K562 (cell line): ENCODE data around the gene SART1. TPM values are rescaled to one million over a fixed set of nuclear protein-coding genes. Genes with fewer than 3 reads are reported as not detected.

Experiments used
- ATAC-seq: fragments of 200-7000 bp; cut with Tn5 transposase; 3 replicates; pipeline ENCODE4 v1.9.1; 2020; ENCODE audit warnings: moderate library complexity
- BruUV-seq: library from RNA; stranded (reverse); fragments of 400-500 nt; replicated peaks from 2 replicates; lab custom pipeline; 2021; lab: Mats Ljungman, UMichigan
- CTCF ChIA-PET: fragments of 300-600 bp; formaldehyde crosslinking; extraction: SDS; loops from one replicate; lab custom pipeline; 2021; ENCODE audit warnings: low intra/inter-chr PET ratio; lab: Yijun Ruan, JAX
- POLR2A ChIA-PET: fragments of 300-600, 350-650 bp; sonication (Branson Sonifier 250); formaldehyde crosslinking; extraction: SDS; loops from one replicate; lab custom pipeline; 2021; ENCODE audit warnings: antibody characterized with exemption, inconsistent platforms; lab: Yijun Ruan, JAX
- DNase-seq, 4 experiments: peaks; one replicate each; pipeline versions ENCODE4 v3.0.0 to v3.0.0-alpha.2; 2011 to 2018; ENCODE audit warnings: low spot score in 3 of 4, mixed read lengths in 3 of 4; ENCODE audit errors: extremely low read depth in 1 of 4
- FAIRE-seq: peaks from 2 replicates; lab custom pipeline; 2011; peaks lifted over from hg19 to GRCh38; lab: Jason Lieb, UNC
- H2AFZ ChIP-seq: 2 replicates; pipeline ENCODE4 v1.6.0; 2011; ENCODE audit warnings: low read depth, low read length, control low read depth, inconsistent platforms
- H3K27ac ChIP-seq: fragments of 200-600 bp; 3 replicates; pipeline ENCODE4 v1.8.0; 2011; ENCODE audit warnings: low read depth, mild to moderate bottlenecking, control low read depth, inconsistent platforms, low read length, moderate library complexity, mixed read lengths; ENCODE audit errors: extremely low read depth
- H3K27me3 ChIP-seq, 2 experiments: fragments of 300-600 bp in 1 of 2; 2 replicates in 1 of 2; 3 replicates in 1 of 2; pipeline versions ENCODE4 v1.6.0 to v1.8.0; 2011; ENCODE audit warnings: inconsistent platforms in 2 of 2, low read length in 2 of 2, mild to moderate bottlenecking in 1 of 2, mixed read lengths in 1 of 2, moderate library complexity in 1 of 2; ENCODE audit not compliant: control insufficient read depth in 2 of 2, insufficient read depth in 2 of 2
- H3K36me3 ChIP-seq: fragments of 300-600 bp; 3 replicates; pipeline ENCODE4 v1.8.0; 2011; ENCODE audit warnings: mild to moderate bottlenecking, low read length, inconsistent platforms; ENCODE audit not compliant: control insufficient read depth, insufficient read depth
- H3K4me1 ChIP-seq, 2 experiments: fragments of 200-600 bp in 1 of 2; replicated peaks in 1 of 2; 2 replicates in 1 of 2; 3 replicates in 1 of 2; pipeline versions ENCODE4 v1.5.1 to v1.8.0; 2011; ENCODE audit warnings: inconsistent platforms in 2 of 2, low read length in 2 of 2, mild to moderate bottlenecking in 1 of 2, mixed read lengths in 1 of 2, moderate library complexity in 1 of 2; ENCODE audit not compliant: control insufficient read depth in 2 of 2, insufficient read depth in 2 of 2
- H3K4me2 ChIP-seq: 2 replicates; pipeline ENCODE4 v1.6.1; 2011; ENCODE audit warnings: low read length, control low read depth, inconsistent platforms, mixed read lengths; ENCODE audit not compliant: insufficient read depth
- H3K4me3 ChIP-seq: fragments of 200-600 bp; sonication (generic), shearing (Covaris generic); 2 replicates; pipeline ENCODE4 v1.5.1; 2016; ENCODE audit warnings: control low read depth, inconsistent platforms
- H3K79me2 ChIP-seq: fragments of 200-600 bp; 3 replicates; pipeline ENCODE4 v1.8.0; 2011; ENCODE audit warnings: low read length, inconsistent platforms; ENCODE audit not compliant: control insufficient read depth, insufficient read depth
- H3K9ac ChIP-seq, 2 experiments: 2 replicates each; pipeline versions ENCODE4 v1.6.0 to v1.6.1; 2011; ENCODE audit warnings: low read depth in 2 of 2, low read length in 2 of 2, control low read depth in 1 of 2, inconsistent platforms in 1 of 2, mild to moderate bottlenecking in 1 of 2, mixed read lengths in 1 of 2; ENCODE audit not compliant: insufficient read depth in 1 of 2
- H3K9me1 ChIP-seq: one replicate; pipeline ENCODE4 v1.6.0; 2011; ENCODE audit warnings: inconsistent platforms, mild to moderate bottlenecking, low read length, moderate library complexity; ENCODE audit not compliant: control insufficient read depth, insufficient read depth
- H3K9me3 ChIP-seq: replicated peaks from 2 replicates; pipeline ENCODE4 v1.5.1; 2011; ENCODE audit warnings: low read depth, low read length, inconsistent platforms; ENCODE audit not compliant: control insufficient read depth, insufficient read depth
- H4K20me1 ChIP-seq: replicated peaks from 2 replicates; pipeline ENCODE4 v1.6.1; 2011; ENCODE audit warnings: low read length, inconsistent platforms, mixed read lengths; ENCODE audit not compliant: control insufficient read depth, insufficient read depth
- MYBL2 ChIP-seq, 2 experiments: fragments of 450-650 bp in 1 of 2; sonication (generic) in 1 of 2; formaldehyde crosslinking in 1 of 2; IDR thresholded peaks; 2 replicates each; pipeline versions ENCODE4 v1.6.1 to v1.8.1; 2017 to 2022; ENCODE audit warnings: borderline replicate concordance in 1 of 2, inconsistent platforms in 1 of 2, low read depth in 1 of 2, mild to moderate bottlenecking in 1 of 2, missing genetic modification reagents in 1 of 2, moderate library complexity in 1 of 2
- POLR2A ChIP-seq: fragments of 450-650 bp; conservative IDR thresholded peaks from 2 replicates; pipeline ENCODE4 v1.6.1; 2016
- RBFOX2 ChIP-seq: fragments of 200-400 bp; formaldehyde crosslinking; IDR thresholded peaks from 2 replicates; pipeline ENCODE4 v1.6.1; 2017; ENCODE audit warnings: low read depth, mild to moderate bottlenecking, low read length, moderate library complexity
- WGBS: fragments of 100-300 bp; shearing (Covaris generic); methylation state at CpG from one replicate; pipeline ENCODE4 v1.1.6; 2016; ENCODE audit warnings: low coverage, mixed read lengths; ENCODE audit not compliant: insufficient coverage; ENCODE audit errors: missing lambda C conversion rate; 5-methylcytosine and 5-hydroxymethylcytosine counted together
- in situ Hi-C: fragments of 300-500 bp; cut with MboI; formaldehyde crosslinking; loops from 4 replicates; pipeline ENCODE4 v1.15.0; 2018; ENCODE audit warnings: inconsistent platforms, mixed read lengths
- intact Hi-C: fragments of 100-400 bp; cut with micrococcal nuclease; formaldehyde crosslinking; loops from 2 replicates; pipeline ENCODE4 v1.14.2; 2022
- polyA plus RNA-seq, 8 experiments: library from polyadenylated mRNA; depleted of rRNA in 4 of 8; stranded (reverse) in 5 of 8; unstranded in 3 of 8; fragments of >200 nt; fragmentation: Nextera tagmentation in 2 of 8; fragmentation: Illumina TruSeq in 1 of 8; extraction: Ambion mirVana in 2 of 8; extraction: Trizol in 1 of 8; gene quantifications; 2 replicates each; pipeline versions ENCODE4 v1.2.1 to v1.2.3, GENCODE V29; 2011 to 2014; ENCODE audit warnings: inconsistent platforms in 1 of 8, missing spikeins in 1 of 8
- total RNA-seq, 7 experiments: library from RNA; depleted of rRNA in 6 of 7; stranded (reverse); fragments of >200 nt in 6 of 7; fragmentation: Illumina TruSeq in 2 of 7; extraction: Trizol in 2 of 7; gene quantifications; 2 replicates each; pipeline versions ENCODE4 v1.2.1 to v1.2.3, GENCODE V29; 2011 to 2021; ENCODE audit warnings: low replicate concordance in 1 of 7
- TF ChIP-seq, protein P1 (sequence below), 2 experiments: fragments of 450-650 bp in 1 of 2; sonication (generic) in 1 of 2; formaldehyde crosslinking in 1 of 2; IDR thresholded peaks; 2 replicates each; pipeline versions ENCODE4 v1.7.1 to v1.9.0; 2016 to 2022; ENCODE audit warnings: inconsistent platforms in 1 of 2, mild to moderate bottlenecking in 1 of 2, missing genetic modification reagents in 1 of 2

Gene SART1
- total and polyA plus RNA-seq, 9 of the 15 experiments (the other 6 are each of a cell fraction or from before 2014, with no cell fraction given): 4.8 to 84.1 (median 31.7) TPM

DNA sequence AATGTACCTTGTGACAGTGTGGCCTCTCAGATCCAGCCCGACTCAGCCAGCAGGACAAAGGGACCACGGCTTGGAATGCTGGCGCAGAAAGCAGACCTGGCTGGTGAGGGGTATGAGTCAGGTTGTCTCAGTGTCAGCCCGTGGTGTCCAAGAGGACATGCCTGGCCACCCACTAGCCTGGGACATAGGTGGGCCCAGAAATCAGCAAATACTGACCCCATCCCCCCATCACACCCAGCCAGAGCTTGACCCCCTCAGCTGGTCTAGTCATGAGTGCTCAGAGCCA lies 45.3 kb downstream of the SART1 start:
- H3K4me3 ChIP-seq: no peak overlapping the region
- ATAC-seq: no peak
- intact Hi-C loops: no loop called here
- BruUV-seq: no TSS peak
- peaks cover 19% of the 10 kb centered on the region for H3K79me2 ChIP-seq
- no peaks in the 10 kb centered on the region for H3K9me1 ChIP-seq
- H3K4me1 ChIP-seq: peaks cover 23 to 32% of the 10 kb centered on the region in 2 experiments; a peak in 4 of 5 replicates
- peak overlapping the region in 1 of 2 experiments; percentile 75; a peak in 2 of 4 replicates for H3K9ac ChIP-seq
- no peak overlapping the region for H3K27ac ChIP-seq
- in situ Hi-C loops: no loop called here
- TF ChIP-seq RBFOX2: peak; percentile 11; the same call in 1 of the 2 replicates
- no peak for TF ChIP-seq MYBL2 (IDR thresholded peaks at IDR 0.05; ENCODE audit: low read depth)
- no peak for TF ChIP-seq MYBL2 (CRISPR knock-in tag; IDR thresholded peaks at IDR 0.05; ENCODE audit: borderline replicate concordance)
- TF ChIP-seq, protein P1, sequence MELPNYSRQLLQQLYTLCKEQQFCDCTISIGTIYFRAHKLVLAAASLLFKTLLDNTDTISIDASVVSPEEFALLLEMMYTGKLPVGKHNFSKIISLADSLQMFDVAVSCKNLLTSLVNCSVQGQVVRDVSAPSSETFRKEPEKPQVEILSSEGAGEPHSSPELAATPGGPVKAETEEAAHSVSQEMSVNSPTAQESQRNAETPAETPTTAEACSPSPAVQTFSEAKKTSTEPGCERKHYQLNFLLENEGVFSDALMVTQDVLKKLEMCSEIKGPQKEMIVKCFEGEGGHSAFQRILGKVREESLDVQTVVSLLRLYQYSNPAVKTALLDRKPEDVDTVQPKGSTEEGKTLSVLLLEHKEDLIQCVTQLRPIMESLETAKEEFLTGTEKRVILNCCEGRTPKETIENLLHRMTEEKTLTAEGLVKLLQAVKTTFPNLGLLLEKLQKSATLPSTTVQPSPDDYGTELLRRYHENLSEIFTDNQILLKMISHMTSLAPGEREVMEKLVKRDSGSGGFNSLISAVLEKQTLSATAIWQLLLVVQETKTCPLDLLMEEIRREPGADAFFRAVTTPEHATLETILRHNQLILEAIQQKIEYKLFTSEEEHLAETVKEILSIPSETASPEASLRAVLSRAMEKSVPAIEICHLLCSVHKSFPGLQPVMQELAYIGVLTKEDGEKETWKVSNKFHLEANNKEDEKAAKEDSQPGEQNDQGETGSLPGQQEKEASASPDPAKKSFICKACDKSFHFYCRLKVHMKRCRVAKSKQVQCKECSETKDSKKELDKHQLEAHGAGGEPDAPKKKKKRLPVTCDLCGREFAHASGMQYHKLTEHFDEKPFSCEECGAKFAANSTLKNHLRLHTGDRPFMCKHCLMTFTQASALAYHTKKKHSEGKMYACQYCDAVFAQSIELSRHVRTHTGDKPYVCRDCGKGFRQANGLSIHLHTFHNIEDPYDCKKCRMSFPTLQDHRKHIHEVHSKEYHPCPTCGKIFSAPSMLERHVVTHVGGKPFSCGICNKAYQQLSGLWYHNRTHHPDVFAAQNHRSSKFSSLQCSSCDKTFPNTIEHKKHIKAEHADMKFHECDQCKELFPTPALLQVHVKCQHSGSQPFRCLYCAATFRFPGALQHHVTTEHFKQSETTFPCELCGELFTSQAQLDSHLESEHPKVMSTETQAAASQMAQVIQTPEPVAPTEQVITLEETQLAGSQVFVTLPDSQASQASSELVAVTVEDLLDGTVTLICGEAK (IDR thresholded peaks at IDR 0.05): no peak
- TF ChIP-seq, protein P1 (CRISPR knock-in tag; IDR thresholded peaks at IDR 0.05): no peak
- 0 out of 2 replicates have a peak, but pooled peaks have one; percentile 27 for TF ChIP-seq POLR2A
- no peak overlapping the region for H3K4me2 ChIP-seq
- CTCF ChIA-PET: no interaction called here
- peaks cover 24% of the 10 kb centered on the region; the same call in 2 of the 3 replicates for H3K36me3 ChIP-seq
- H3K27me3 ChIP-seq: no peaks in the 10 kb centered on the region
- no peak for FAIRE-seq
- POLR2A ChIA-PET: interaction anchor here (0.6 to 3.3 kb wide), 8 partner anchors 8 to 149 kb away, joined by 3 to 13 read pairs (median 4); partner anchors contain the start of genes CATSPER1 and CFL1
- DNase-seq: no peak
- no peaks in the 10 kb centered on the region for H4K20me1 ChIP-seq
- no peak overlapping the region for H2AFZ ChIP-seq
- 58% methylated on average over 4 of the region's 4 CpGs for WGBS
- H3K9me3 ChIP-seq: no peaks in the 10 kb centered on the region
